Nucleus accumbens (tissue), 56 donors: ENCODE data around the gene RUNX1.
"Not testable (repeated sequence)": the region's sequence is repeated elsewhere in the genome, so short reads cannot be mapped to it uniquely, and the experiment has no call there.

Experiments used
- DNase-seq, 56 donors: peaks; one replicate each; lab custom pipeline; 2025; lab: John Stamatoyannopoulos, UW

Gene RUNX1

GRCh38 chr21:34979383-34979782 is 69.7 kb downstream of the RUNX1 start:
- no peak for DNase-seq

DNA sequence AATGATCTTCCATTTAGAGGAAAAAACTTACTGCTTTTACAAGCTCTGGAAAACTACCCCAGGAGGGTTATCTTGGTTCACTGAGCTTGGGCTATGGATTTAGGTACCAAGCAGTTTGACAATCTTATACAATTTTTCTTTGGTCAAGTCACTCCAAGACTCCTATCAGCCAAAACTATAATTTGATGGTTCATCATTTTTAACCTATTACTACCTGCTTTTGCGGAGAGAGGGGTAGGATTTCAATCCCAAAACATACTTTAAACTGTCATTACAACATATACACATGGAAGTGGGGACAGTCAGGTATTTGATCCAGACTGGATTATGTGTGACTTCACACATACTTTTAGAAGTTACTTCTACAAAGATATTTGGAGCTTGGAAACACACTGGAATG is 71.8 kb downstream of the RUNX1 start:
- DNase-seq: no peak

GRCh38 chr21:34974162-34974981 is 74.7 kb downstream of the RUNX1 start:
- DNase-seq: no peak

DNA sequence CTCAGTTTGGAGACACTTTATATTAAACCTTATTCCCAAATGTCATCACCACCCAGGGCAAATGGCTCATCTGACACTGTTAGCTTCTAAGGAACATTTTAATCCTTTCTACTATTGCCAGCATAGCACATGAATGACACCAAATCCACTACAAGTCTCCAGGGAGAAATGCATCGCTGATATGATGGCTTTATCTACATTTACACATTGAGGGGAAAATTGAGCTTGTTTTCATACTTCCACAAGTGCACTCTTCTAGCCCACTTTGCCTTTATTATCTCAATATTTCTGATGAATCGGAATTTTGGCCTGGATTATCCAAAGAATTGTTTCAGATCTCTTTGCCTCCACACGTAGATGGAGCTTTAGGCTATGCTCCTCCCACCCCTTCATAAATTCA is 75.4 kb downstream of the RUNX1 start:
- no peak for DNase-seq

DNA sequence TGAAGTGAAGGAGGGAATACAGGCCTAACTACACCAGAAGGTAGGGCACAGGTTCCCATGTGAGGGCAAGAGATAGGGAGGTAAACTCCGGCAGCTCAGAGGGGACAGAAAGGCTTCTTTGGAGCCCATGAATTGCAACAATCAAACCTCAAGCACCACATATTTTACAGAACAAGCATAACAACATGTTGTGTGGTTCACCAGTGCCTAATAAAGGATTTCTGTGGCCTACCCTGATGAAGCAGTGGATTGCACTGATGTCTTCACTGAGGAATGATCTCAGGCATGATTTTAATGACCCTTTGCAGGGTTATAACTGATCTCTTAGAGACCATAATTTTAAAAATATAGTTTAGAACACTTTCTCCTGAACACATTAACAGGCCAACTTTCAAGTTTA is 77.4 kb downstream of the RUNX1 start:
- no peak for DNase-seq

GRCh38 chr21:34970566-34970965 is 78.5 kb downstream of the RUNX1 start:
- DNase-seq: no peak

DNA sequence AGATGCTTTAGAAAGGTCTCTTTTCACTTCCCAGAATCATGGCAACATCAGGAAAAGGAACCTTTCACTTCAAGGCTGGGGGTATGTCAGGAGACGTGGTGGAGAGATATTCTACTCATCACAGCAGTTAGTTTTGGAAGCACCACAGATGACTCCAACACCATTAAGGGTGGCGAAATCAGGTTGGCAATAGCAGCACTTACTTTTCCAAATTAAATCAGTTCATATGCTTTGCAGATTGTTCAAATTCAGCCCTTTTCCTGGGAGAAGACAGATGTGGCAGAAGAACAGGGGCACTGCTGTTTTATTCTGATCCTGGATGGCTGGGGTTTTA is 79.0 kb downstream of the RUNX1 start:
- DNase-seq: no peak

- no peak for DNase-seq
These were observed 79.5 kb downstream of the RUNX1 start for GRCh38 chr21:34969423-34970166.

DNA sequence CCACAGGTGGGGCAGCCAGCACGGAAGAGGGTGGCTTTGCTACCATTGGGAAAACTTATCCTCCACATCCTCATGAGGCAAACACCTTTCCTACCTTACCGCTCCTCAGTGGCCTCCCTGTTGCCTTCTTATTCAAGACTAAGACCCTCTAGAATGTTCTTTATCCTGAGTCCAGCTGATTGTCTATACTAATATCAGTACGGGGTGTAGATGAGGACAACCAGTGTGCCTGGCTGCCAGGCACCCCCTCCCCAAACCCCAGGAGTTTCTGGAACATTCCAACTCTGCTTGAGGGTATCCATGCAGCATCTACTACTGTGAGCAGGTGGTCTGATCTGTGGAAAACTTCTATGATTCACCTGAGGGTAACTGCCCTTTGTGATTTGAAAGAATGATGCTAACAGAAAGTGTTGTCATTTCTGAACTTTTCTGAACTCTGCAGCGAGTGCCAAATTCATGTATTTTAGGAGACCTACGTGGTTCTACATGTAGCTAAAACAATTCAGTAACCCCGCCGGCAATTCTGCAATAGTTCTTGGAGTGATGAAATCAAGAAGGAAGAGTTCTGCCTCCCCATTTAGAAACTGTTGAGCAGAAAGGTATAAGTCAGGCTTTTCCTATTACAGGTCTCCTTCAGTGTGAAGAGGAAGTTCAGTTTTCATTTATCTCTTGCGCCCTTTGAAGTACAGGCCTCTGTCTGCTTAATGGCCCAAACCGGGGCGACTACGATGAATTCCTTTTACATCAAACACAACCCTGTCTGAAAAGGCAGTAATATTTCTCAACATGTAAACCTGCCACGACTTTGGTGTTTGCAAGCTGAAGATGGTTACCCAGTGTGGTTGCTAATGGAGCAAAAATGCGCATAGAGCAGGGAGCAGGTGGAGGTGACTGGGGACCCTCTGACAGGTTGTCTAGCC is 80.4 kb downstream of the RUNX1 start:
- no peak for DNase-seq

DNA sequence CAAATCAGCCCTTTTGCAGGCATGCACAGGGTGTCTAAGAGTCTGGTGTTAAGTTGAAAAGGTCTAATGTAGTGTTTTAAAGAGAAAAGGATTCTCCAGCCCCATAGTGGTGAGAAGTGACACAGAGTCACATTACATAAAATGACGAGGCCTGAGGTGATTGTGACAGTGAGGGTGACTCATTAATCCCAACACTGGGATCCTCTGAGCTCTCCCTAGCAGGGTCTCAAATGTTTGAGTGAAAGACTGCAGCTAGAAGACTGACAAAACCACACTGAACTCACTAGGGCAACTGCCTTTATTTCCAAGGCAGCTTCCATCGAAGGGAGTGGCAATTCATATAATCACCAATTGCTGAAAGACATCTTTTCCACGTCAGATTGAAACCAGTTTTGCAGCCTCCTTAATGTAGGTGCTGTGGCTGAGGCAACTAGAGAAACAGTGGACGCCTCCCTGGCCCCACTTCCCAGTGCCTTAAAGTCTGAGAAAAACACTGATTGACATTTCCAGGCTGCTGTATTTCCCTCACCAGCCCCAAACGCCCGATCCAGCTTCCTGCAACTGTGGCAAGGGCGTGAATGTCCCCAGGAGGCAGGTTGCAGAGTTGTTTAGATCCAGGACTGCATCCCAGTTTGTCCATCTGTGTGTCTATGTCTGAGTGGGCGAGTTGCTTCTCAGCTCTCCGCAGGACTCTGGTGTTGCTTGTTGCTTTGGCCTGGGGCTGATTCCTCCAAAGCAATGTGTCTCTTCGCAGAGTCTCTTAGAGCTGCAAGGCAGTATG is 81.4 kb downstream of the RUNX1 start:
- DNase-seq: no peak

GRCh38 chr21:34966881-34967280 is 82.2 kb downstream of the RUNX1 start:
- not testable (repeated sequence) for DNase-seq

DNA sequence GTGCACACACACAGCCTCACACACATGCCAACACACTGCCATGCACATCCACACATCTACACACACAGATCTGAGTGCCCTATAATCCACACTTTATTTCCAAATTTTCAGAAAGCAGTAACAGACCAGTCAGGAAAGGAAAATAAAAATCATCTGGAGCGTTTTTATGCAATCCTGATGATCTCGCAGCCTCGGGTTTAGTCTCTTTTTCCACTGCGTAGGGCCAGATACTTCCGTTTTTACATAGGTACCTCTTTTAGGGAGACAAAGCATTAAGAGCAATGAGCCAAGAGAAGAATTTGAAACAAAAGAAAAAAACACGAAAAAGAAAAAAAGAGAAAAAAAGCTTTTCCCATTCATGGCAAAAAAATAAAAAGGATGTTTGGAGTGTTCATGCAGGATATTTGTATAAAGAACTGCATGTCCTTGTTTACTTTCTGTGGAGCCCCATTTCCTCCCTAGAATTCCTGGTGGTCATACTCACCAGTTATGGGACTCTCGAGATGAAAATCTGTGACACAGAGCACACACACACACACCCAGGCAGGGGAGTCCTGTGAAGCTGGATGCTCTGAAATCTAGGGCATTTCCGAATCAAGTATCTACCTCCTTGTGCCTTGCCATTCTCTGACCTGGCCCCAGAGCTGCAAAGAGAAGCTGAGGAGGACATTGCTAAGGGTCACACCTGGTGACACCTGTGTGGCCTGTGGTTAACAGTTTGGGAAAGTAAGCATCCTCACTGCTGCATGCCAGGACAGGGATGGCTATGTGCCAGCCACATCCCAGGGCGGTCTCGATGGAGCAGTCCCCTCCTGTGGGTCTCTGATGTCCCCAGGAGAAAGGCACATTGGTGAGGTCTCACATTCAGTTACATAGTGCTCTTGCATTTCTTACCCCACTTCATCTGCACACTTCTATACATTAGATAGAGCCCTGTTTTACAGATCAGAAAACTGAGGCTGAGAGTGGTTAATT is 83.6 kb downstream of the RUNX1 start:
- no peak for DNase-seq

DNA sequence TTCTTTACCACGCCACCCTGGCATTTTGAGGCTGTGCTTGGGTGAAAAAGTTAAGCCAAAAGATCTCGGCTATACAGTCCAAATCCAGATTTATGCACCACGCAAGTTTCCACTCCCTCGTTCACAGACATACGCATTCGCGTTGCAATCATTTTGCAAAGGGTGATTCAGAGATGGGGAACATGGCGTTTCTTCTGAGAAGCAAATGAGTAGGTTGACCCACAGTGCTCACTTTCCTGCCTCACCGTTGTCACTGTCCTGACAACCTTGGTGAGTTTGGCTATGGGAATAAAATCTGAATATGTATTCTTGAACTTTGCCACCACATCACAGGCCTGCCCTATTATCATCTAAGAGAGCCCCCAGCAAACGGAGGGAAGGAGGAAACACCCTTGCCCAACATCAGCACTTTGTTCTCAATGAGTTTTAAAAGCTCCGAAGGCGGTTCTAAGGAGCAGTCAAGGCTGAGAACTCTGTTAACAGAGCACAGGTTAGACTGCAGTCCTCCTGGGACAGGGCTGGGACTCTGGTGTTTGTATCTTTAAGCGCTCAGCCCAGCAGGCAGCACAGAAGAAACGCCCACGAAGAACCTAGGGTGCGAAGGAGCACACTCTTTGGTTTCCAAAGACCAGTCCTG is 86.4 kb downstream of the RUNX1 start:
- no peak for DNase-seq

- DNase-seq: no peak
These were observed 87.0 kb downstream of the RUNX1 start for GRCh38 chr21:34962136-34962535.

- DNase-seq: no peak
These were observed 88.4 kb downstream of the RUNX1 start for GRCh38 chr21:34960687-34961086.

DNA sequence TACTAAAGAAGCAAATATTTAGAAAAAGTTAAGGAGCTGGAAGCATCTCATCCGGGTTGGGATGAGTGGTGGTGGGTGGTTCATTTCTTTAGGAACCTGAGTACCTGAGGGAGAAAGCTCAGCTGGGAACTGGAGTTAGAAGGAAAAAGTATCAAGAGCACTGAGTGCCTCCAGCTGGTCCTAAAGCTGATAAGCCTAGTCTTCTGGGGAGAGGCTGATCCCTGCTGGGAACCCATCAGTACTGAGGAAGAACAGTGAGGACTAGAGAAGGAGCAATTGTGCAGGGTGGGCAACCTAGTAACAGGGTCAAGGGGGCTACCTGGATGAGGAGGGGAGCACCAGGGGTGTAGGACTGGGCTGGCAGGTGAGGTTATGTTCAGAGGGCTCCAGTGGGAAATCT is 89.5 kb downstream of the RUNX1 start:
- DNase-seq: no peak

- DNase-seq: no peak
These were observed 91.1 kb downstream of the RUNX1 start for GRCh38 chr21:34958040-34958439.
